Smooth muscle cell (in vitro differentiated cells): ENCODE data around the gene DPP8. TPM values are rescaled to one million over a fixed set of nuclear protein-coding genes. Genes with fewer than 3 reads are reported as not detected.
"Not testable (repeated sequence)": the region's sequence is repeated elsewhere in the genome, so short reads cannot be mapped to it uniquely, and the experiment has no call there.

Source experiments
- DNase-seq: peaks from one replicate; lab custom pipeline; 2025; ENCODE audit not compliant: unreplicated experiment; lab: John Stamatoyannopoulos, UW
- H2AFZ ChIP-seq: fragments of 200-600 bp; sonication (generic); 2 replicates; pipeline ENCODE4 v1.6.0; 2016; ENCODE audit warnings: antibody characterized with exemption, low read depth, mild to moderate bottlenecking
- H3F3A ChIP-seq: fragments of 200-600 bp; sonication (generic); 2 replicates; pipeline ENCODE4 v1.6.0; 2017; ENCODE audit warnings: antibody characterized with exemption, low read depth
- H3K27ac ChIP-seq: fragments of 200-600 bp; sonication (generic); 2 replicates; pipeline ENCODE4 v1.5.1; 2016; ENCODE audit warnings: low read depth, mild to moderate bottlenecking
- H3K27me3 ChIP-seq: fragments of 200-600 bp; sonication (generic); 2 replicates; pipeline ENCODE4 v1.6.1; 2016; ENCODE audit warnings: low read depth, mild to moderate bottlenecking
- H3K36me3 ChIP-seq: fragments of 200-600 bp; sonication (generic); 2 replicates; pipeline ENCODE4 v1.5.1; 2016; ENCODE audit warnings: low read depth
- H3K4me1 ChIP-seq: fragments of 200-600 bp; sonication (generic); 2 replicates; pipeline ENCODE4 v1.5.1; 2016; ENCODE audit warnings: low read depth
- H3K4me2 ChIP-seq: fragments of 200-600 bp; sonication (generic); 2 replicates; pipeline ENCODE4 v1.6.0; 2016; ENCODE audit warnings: mild to moderate bottlenecking
- H3K4me3 ChIP-seq: fragments of 200-600 bp; sonication (generic); 2 replicates; pipeline ENCODE4 v1.5.1; 2016; ENCODE audit warnings: mild to moderate bottlenecking
- H3K79me2 ChIP-seq: fragments of 200-600 bp; sonication (generic); 2 replicates; pipeline ENCODE4 v1.6.0; 2016; ENCODE audit warnings: low read depth, mild to moderate bottlenecking
- H3K9ac ChIP-seq: fragments of 200-600 bp; sonication (generic); 2 replicates; pipeline ENCODE4 v1.6.0; 2016; ENCODE audit warnings: low read depth
- H3K9me3 ChIP-seq: fragments of 200-600 bp; sonication (generic); replicated peaks from 2 replicates; pipeline ENCODE4 v1.5.1; 2016; ENCODE audit warnings: low read depth
- H4K20me1 ChIP-seq: fragments of 200-600 bp; sonication (generic); 2 replicates; pipeline ENCODE4 v1.6.0; 2016; ENCODE audit warnings: low read depth
- WGBS: methylation state at CpG from one replicate; pipeline ENCODE4 v1.1.7; 2016; ENCODE audit warnings: low lambda C conversion rate; 5-methylcytosine and 5-hydroxymethylcytosine counted together
- polyA plus RNA-seq: library from polyadenylated mRNA; unstranded; fragments of >200 nt; fragmentation: Nextera tagmentation; extraction: Ambion mirVana; gene quantifications from 2 replicates; pipeline ENCODE4 v1.2.1, GENCODE V29; 2016
- total RNA-seq: library from RNA; depleted of rRNA; stranded (reverse); fragments of >200 nt; gene quantifications from 2 replicates; pipeline ENCODE4 v1.2.3, GENCODE V29; 2014
- TF ChIP-seq, protein P1 (sequence below): fragments of 200-600 bp; sonication (generic); IDR thresholded peaks from 2 replicates; pipeline ENCODE4 v1.5.1; 2017; ENCODE audit warnings: borderline replicate concordance, mild to moderate bottlenecking, antibody characterized with exemption; ENCODE audit not compliant: insufficient read depth, poor library complexity, severe bottlenecking

The DPP8 gene
- total and polyA plus RNA-seq, 2 experiments from 2014 or later: 30.2 to 30.8 TPM

DNA sequence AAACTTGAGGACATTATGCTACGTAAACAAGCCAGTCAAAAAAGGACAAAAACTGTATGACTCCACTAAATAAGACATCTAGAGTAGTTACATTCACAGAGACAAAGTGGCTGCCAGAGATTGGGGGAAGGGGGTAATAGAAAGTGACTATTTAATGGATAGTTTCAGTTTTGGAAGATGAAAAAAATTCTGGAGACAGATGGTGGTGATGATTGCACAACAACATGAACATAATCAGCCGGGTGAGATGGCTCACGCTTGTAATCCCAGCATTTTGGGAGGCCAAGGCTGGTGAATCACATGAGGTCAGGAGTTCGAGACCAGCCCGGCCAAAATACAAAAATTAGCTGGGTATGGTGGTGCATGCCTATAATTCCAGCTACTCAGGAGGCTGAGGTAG, 40.6 kb downstream of the DPP8 start:
- Histone ChIP-seq H3K4me2 (no peak overlapping the region), H3K36me3 (peaks cover 20% of the 10 kb centered on the region), H3K4me3 (no peak overlapping the region), H3F3A (no peaks in the 10 kb centered on the region), H2AFZ (no peak overlapping the region), H3K27ac (no peak overlapping the region), H3K79me2 (no peaks in the 10 kb centered on the region), H3K9me3 (peaks cover 6% of the 10 kb centered on the region), H3K4me1 (no peaks in the 10 kb centered on the region), H3K27me3 (no peaks in the 10 kb centered on the region), H4K20me1 (peaks cover 3% of the 10 kb centered on the region), H3K9ac (no peak overlapping the region)
- 81% methylated on average over 5 of the region's 5 CpGs for WGBS
- no peak for DNase-seq
- TF ChIP-seq, protein P1, sequence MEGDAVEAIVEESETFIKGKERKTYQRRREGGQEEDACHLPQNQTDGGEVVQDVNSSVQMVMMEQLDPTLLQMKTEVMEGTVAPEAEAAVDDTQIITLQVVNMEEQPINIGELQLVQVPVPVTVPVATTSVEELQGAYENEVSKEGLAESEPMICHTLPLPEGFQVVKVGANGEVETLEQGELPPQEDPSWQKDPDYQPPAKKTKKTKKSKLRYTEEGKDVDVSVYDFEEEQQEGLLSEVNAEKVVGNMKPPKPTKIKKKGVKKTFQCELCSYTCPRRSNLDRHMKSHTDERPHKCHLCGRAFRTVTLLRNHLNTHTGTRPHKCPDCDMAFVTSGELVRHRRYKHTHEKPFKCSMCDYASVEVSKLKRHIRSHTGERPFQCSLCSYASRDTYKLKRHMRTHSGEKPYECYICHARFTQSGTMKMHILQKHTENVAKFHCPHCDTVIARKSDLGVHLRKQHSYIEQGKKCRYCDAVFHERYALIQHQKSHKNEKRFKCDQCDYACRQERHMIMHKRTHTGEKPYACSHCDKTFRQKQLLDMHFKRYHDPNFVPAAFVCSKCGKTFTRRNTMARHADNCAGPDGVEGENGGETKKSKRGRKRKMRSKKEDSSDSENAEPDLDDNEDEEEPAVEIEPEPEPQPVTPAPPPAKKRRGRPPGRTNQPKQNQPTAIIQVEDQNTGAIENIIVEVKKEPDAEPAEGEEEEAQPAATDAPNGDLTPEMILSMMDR: no peak

DNA sequence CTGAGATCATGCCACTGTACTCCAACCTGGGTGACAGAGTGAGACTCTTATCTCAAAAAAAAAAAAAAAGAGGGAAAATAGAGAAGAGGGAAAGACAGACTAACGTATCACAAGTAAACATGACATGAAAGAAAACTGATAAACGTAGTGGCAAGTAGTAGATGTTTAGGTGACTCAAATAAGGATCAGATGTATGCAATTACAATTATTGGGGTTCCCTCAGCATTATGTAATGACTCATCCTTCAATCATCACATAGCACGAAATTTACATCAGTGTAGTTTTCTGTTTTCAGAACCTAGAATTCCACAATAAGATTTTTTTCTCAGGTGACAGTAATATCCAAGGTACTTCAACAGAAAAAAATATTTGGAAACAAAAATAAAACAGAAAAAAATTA, 46.6 kb downstream of the DPP8 start:
- H3K27ac ChIP-seq: no peak overlapping the region
- no peak for DNase-seq
- no peaks in the 10 kb centered on the region for H3K9me3 ChIP-seq
- peaks cover 12% of the 10 kb centered on the region for H4K20me1 ChIP-seq
- TF ChIP-seq, protein P1: no peak
- no peak overlapping the region for H3K4me2 ChIP-seq
- H3K9ac ChIP-seq: no peak overlapping the region
- H3K36me3 ChIP-seq: peaks cover 28% of the 10 kb centered on the region
- H3F3A ChIP-seq: no peaks in the 10 kb centered on the region
- no peaks in the 10 kb centered on the region for H3K79me2 ChIP-seq
- no peaks in the 10 kb centered on the region for H3K4me1 ChIP-seq
- no peaks in the 10 kb centered on the region for H3K27me3 ChIP-seq
- H3K4me3 ChIP-seq: no peak overlapping the region
- no peak overlapping the region for H2AFZ ChIP-seq
- 89% methylated on average over 3 of the region's 3 CpGs for WGBS

DNA sequence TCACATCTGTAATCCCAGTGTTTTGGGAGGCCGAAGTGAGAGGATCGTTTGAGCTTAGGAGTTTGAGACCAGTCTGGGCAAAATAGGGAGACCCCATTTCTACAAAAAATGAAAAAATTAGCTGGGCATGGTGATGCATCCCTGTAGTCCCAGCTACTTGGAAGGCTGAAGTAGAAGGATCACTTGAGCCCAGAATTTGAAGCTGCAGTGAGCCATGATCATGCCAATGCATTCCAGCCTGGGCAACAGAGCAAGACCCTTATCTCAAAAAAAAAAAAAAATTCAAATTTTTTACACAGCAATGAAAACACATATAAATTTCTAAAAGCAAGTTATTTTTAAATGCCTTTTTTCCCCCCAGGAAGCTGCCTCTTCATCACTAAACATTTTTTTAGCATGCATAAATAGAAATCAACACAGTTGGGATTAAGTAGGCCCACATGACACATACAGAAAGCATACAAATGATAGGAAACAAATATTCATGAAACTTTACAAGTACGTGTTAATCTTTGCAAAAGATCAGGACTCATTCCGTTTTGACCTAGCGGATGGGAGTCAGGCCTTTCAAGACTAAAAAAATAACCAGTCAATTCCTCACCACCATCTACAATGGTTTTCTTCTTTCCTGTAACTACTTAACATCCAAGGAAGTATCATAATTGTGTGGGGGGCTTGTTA, 49.1 kb downstream of the DPP8 start:
- no peak overlapping the region for H3K4me3 ChIP-seq
- no peak overlapping the region for H3K4me2 ChIP-seq
- 80% methylated on average over 5 of the region's 5 CpGs for WGBS
- H3K9ac ChIP-seq: no peak overlapping the region
- H3K27ac ChIP-seq: no peak overlapping the region
- no peak for DNase-seq
- H3F3A ChIP-seq: no peaks in the 10 kb centered on the region
- no peak overlapping the region for H2AFZ ChIP-seq
- H4K20me1 ChIP-seq: peaks cover 12% of the 10 kb centered on the region
- no peaks in the 10 kb centered on the region for H3K27me3 ChIP-seq
- peaks cover 26% of the 10 kb centered on the region for H3K36me3 ChIP-seq
- TF ChIP-seq, protein P1: no peak
- no peaks in the 10 kb centered on the region for H3K4me1 ChIP-seq
- no peaks in the 10 kb centered on the region for H3K79me2 ChIP-seq
- no peaks in the 10 kb centered on the region for H3K9me3 ChIP-seq

DNA sequence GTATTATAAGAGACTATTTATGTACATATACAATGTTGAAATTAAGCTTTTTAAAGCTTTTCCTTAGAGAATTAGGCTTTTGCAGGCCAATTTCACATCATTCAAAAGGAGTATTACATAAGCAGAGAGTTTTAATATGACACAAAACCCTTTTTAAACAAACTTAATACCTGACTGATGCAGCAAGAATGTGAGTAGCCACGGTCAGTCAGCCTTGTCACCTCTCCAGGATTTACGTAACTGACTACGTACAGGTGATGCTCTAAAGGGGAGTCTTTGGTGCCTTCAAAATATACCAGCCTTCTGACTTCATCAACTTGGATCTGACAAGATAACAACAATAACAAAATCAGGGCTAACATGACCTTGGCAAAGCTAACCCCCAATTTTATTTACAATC, 50.6 kb downstream of the DPP8 start:
- Histone ChIP-seq H3K4me1 (no peaks in the 10 kb centered on the region), H3K36me3 (peaks cover 23% of the 10 kb centered on the region), H3K4me3 (no peak overlapping the region), H3F3A (no peaks in the 10 kb centered on the region), H3K79me2 (peaks cover 2% of the 10 kb centered on the region), H4K20me1 (peaks cover 12% of the 10 kb centered on the region), H3K9me3 (no peaks in the 10 kb centered on the region), H3K4me2 (no peak overlapping the region), H3K9ac (no peak overlapping the region), H3K27ac (no peak overlapping the region), H2AFZ (no peak overlapping the region), H3K27me3 (no peaks in the 10 kb centered on the region)
- no peak for DNase-seq
- 74% methylated on average over 3 of the region's 3 CpGs for WGBS
- TF ChIP-seq, protein P1: no peak

DNA sequence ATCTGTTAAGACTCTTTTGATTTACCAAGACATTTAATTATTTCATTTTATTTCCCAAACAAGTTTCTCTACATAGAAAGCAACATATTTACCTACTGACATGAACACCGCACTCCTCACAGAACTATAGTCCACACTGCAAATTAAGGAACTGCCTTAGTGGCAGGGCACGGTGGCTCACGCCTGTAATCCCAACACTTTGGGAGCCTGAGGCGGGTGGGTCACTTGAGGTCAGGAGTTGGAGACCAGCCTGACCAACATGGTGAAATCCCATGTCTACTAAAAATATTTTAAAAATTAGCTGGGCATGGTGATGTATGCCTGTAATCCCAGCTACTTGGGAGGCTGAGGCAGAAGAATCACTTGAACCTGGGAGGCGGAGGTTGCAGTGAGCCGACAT, 54.4 kb downstream of the DPP8 start:
- not testable (repeated sequence) for H2AFZ ChIP-seq, DNase-seq, H3K79me2 ChIP-seq, H3K27ac ChIP-seq, H3F3A ChIP-seq, H3K9me3 ChIP-seq, H3K4me1 ChIP-seq, H3K4me2 ChIP-seq, H3K4me3 ChIP-seq, H3K9ac ChIP-seq, H3K27me3 ChIP-seq
- peaks cover 22% of the 10 kb centered on the region for H3K36me3 ChIP-seq
- WGBS: over 99% methylated on average over 6 of the region's 6 CpGs
- peaks cover 33% of the 10 kb centered on the region for H4K20me1 ChIP-seq
